ENCODE results near the gene ELMO1.

ELMO1 gene

DNA sequence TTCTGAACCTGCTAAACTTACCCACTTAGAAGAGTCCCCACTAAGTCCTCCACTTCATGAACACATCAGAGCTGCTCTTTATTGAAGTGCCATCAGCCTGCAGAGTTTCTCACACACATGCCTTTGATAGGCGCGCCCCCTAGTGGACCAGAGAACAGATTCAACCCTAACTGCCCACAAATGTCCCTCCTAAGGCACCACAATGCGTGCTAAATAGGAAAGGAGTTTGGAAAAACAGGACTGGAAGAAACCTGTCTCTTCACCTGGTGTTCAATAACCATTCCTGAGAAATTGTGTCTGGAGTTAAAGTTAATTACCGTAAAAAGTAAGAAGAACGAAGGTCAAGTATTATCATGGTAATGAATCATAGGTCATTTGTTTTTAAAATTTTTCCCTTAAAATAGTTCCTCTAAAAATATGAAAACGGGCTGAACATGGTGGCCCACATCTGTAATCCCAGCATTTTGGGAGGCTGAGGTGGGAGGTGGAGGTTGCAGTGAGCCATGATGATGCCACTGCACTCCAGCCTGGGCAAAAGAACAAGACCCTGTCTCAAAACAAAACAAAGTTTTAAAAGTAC, 249.7 kb downstream of the ELMO1 start:
- peak; percentile 87 for FAIRE-seq
- TF ChIP-seq POLR2AphosphoS5 (IDR thresholded peaks at IDR 0.05; ENCODE audit: low read depth, low read length) (no peak), TAF1 (IDR thresholded peaks at IDR 0.05; ENCODE audit: borderline replicate concordance, low read depth, low read length) (no peak), POLR2A (IDR thresholded peaks at IDR 0.05; ENCODE audit: low read depth, low read length) (no peak)
- DNase-seq (ENCODE audit: insufficient read length) = peak; percentile 31

GRCh38 chr7:37198041-37198905, 250.4 kb downstream of the ELMO1 start:
- FAIRE-seq (peak; percentile 9), DNase-seq (ENCODE audit: insufficient read length) (no peak)
- TF ChIP-seq POLR2A (IDR thresholded peaks at IDR 0.05; ENCODE audit: low read depth, low read length) (no peak), POLR2AphosphoS5 (IDR thresholded peaks at IDR 0.05; ENCODE audit: low read depth, low read length) (no peak), TAF1 (IDR thresholded peaks at IDR 0.05; ENCODE audit: borderline replicate concordance, low read depth, low read length) (no peak)

DNA sequence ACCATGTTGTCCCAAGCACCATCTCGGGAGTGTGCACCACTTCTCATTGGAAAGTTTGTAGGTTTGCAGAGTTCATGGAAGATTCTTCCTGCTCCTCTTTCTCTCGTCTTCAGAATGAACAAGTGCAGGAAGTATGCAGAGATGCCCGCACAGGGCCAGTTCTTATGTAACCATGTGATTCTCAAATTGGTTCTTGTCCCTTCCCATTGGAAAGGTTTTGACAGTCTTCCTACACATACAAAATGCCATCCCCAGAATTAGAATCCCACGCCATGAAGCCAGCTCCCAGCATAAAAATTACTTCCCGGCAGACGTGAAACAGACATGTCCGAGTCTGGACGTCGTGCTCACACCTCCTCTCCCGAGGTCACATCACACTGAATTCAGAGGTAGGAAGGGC, 251.6 kb downstream of the ELMO1 start:
- TF ChIP-seq TAF1 (IDR thresholded peaks at IDR 0.05; ENCODE audit: borderline replicate concordance, low read depth, low read length) = no peak
- TF ChIP-seq POLR2A (IDR thresholded peaks at IDR 0.05; ENCODE audit: low read depth, low read length) = no peak
- no peak for TF ChIP-seq POLR2AphosphoS5 (IDR thresholded peaks at IDR 0.05; ENCODE audit: low read depth, low read length)
- DNase-seq (ENCODE audit: insufficient read length) (no peak), FAIRE-seq (no peak)

DNA sequence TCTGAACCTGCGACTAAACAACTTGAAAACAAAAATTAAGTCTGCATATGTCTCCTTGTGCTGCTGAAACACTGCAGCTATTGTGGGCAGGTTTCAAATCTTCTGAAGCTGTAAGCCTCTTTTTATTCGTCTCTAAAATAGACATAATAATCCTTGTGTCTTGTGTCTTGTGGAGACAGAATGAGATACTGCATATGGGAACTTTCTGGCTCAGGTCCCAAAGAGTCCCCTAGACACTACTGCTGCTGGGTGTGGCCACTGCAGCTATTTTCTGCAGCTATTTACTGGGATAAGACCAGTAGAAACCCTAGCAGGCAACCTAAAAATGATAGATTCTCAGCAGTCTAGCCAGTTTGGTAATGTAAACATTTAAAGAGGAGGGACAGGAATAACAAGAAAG, 252.0 kb downstream of the ELMO1 start:
- no peak for DNase-seq (ENCODE audit: insufficient read length)

DNA sequence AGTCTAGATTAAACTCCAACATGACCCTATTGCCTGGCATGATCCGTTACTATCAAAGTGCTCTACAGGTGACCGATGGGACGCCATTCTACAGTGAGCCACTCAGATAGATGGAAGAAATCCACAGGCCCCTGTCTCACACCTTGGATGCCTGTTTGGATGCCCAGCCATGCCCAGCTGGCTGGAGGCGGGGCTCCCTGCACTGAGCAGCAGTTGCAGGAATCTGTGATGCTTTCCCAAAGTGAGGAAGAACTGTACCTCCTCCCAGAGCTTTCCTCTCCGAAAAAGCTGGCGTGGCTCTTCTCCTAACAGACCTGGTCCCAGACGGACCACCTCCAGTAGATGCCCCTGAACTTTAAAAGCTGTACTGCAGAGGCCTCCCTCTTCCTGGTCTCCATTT, 253.3 kb downstream of the ELMO1 start:
- TF ChIP-seq POLR2AphosphoS5 (IDR thresholded peaks at IDR 0.05; ENCODE audit: low read depth, low read length) (no peak), POLR2A (IDR thresholded peaks at IDR 0.05; ENCODE audit: low read depth, low read length) (no peak), TAF1 (IDR thresholded peaks at IDR 0.05; ENCODE audit: borderline replicate concordance, low read depth, low read length) (no peak)
- no peak for DNase-seq (ENCODE audit: insufficient read length)
- FAIRE-seq = no peak

More for the DNA sequence above, 252.0 kb downstream of the ELMO1 start:
- TF ChIP-seq POLR2AphosphoS5 (IDR thresholded peaks at IDR 0.05; ENCODE audit: low read depth, low read length) (no peak), POLR2A (IDR thresholded peaks at IDR 0.05; ENCODE audit: low read depth, low read length) (no peak), TAF1 (IDR thresholded peaks at IDR 0.05; ENCODE audit: borderline replicate concordance, low read depth, low read length) (no peak)
- FAIRE-seq = no peak

- FAIRE-seq = no peak
- TF ChIP-seq TAF1 (IDR thresholded peaks at IDR 0.05; ENCODE audit: borderline replicate concordance, low read depth, low read length) = no peak
- no peak for TF ChIP-seq POLR2AphosphoS5 (IDR thresholded peaks at IDR 0.05; ENCODE audit: low read depth, low read length)
- no peak for TF ChIP-seq POLR2A (IDR thresholded peaks at IDR 0.05; ENCODE audit: low read depth, low read length)
- DNase-seq (ENCODE audit: insufficient read length) = no peak
Measured at GRCh38 chr7:37194943-37195342, 253.7 kb downstream of the ELMO1 start.

GRCh38 chr7:37193775-37194135, 254.9 kb downstream of the ELMO1 start:
- no peak for TF ChIP-seq TAF1 (IDR thresholded peaks at IDR 0.05; ENCODE audit: borderline replicate concordance, low read depth, low read length)
- TF ChIP-seq POLR2AphosphoS5 (IDR thresholded peaks at IDR 0.05; ENCODE audit: low read depth, low read length) = no peak
- no peak for TF ChIP-seq POLR2A (IDR thresholded peaks at IDR 0.05; ENCODE audit: low read depth, low read length)
- FAIRE-seq (no peak), DNase-seq (ENCODE audit: insufficient read length) (no peak)

DNA sequence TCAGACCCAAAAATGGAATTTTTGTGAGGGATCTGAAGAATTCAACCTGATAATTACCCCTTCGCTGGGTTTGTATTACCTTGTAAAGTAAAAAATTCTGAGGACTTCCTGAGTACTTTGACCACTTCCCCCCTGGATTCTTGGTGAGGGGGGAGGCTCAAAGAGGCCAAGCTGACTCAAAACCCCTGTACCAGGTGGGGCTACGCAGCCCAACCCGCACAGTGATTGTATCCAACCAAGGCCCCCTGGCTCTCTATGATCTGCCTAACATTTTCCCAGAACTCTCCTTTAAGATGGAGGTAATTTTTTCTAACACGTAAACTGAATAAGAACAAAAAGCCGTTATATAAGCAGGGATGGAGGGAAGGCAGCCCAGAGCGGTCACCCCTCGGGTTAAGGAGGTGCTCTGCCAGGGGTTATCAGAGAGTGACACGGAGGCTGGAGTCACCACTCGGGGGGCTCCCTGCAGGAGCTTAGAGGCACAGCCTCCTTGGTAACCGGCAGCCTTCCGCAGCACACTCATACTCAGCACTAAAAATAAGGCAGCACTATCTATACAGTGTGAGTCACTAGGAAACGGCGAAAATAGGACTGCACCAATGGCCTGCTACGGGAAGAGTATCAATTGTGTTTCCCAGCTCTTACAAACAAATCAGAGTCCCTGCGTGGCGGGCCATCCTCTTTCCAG, 255.4 kb downstream of the ELMO1 start:
- no peak for FAIRE-seq
- DNase-seq (ENCODE audit: insufficient read length) = no peak
- TF ChIP-seq TAF1 (IDR thresholded peaks at IDR 0.05; ENCODE audit: borderline replicate concordance, low read depth, low read length) (no peak), POLR2A (IDR thresholded peaks at IDR 0.05; ENCODE audit: low read depth, low read length) (no peak), POLR2AphosphoS5 (IDR thresholded peaks at IDR 0.05; ENCODE audit: low read depth, low read length) (no peak)

DNA sequence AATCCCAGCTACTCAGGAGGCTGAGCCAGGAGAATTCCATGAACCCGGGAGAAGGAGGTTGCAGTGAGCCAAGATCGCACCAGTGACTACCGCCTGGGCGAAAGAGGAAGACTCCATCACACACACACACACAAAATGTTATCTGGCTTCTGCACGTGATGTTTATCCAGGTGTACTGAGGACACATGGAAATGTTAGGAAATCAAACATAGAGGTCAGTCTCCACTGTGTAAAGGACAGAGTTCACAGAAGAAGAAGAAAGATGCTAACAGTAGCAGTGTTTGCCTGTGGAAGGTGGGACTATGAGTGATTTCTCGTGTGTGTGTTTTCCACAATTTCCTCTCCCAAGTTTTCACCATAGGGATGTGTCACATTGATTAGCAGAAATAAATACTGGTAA, 256.9 kb downstream of the ELMO1 start:
- TF ChIP-seq TAF1 (IDR thresholded peaks at IDR 0.05; ENCODE audit: borderline replicate concordance, low read depth, low read length) (no peak), POLR2AphosphoS5 (IDR thresholded peaks at IDR 0.05; ENCODE audit: low read depth, low read length) (no peak), POLR2A (IDR thresholded peaks at IDR 0.05; ENCODE audit: low read depth, low read length) (no peak)
- FAIRE-seq = peak; percentile 50
- DNase-seq (ENCODE audit: insufficient read length) = no peak

DNA sequence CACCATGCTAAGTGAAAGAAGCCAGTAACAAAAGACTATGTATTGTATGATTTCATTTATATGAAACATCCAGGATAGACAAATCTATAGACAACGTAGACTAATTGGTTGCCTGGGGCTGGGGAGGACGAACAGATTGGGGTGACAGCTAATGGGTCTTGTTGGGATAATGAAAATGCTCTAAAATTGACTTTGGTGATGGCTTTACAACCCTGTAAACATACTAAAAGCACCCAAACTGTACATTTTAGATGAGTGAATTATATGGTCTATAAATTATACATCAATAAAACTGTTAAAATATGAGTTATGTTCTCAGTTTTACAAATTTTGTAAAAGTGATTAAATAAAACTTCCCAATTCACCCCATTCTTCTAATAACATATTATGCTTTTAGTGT, 261.5 kb downstream of the ELMO1 start:
- FAIRE-seq (no peak), DNase-seq (ENCODE audit: insufficient read length) (no peak)
- TF ChIP-seq POLR2AphosphoS5 (IDR thresholded peaks at IDR 0.05; ENCODE audit: low read depth, low read length) (no peak), TAF1 (IDR thresholded peaks at IDR 0.05; ENCODE audit: borderline replicate concordance, low read depth, low read length) (no peak), POLR2A (IDR thresholded peaks at IDR 0.05; ENCODE audit: low read depth, low read length) (no peak)

DNA sequence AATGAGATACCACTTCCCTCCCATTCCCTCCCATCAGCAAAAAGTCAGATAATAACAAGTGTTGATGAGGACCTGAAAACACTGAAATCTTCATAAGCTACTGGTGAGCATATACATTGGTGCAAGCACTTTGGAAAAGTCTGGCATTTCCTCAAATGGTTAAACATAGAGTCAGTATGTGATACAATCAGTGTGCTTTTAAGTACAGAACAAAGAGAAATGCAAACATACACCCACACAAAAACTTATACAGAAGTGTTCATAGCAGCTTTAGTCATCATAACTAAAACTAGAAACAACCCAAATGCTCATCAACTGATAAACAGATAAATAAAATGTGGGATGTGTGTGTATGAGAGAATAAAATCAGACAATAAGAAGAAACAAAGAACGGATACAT, 261.9 kb downstream of the ELMO1 start:
- TF ChIP-seq POLR2AphosphoS5 (IDR thresholded peaks at IDR 0.05; ENCODE audit: low read depth, low read length) (no peak), TAF1 (IDR thresholded peaks at IDR 0.05; ENCODE audit: borderline replicate concordance, low read depth, low read length) (no peak), POLR2A (IDR thresholded peaks at IDR 0.05; ENCODE audit: low read depth, low read length) (no peak)
- FAIRE-seq (no peak), DNase-seq (ENCODE audit: insufficient read length) (no peak)

Measured in GM12892 (cell line).